GF-D8 (cell line): ENCODE data around the gene ACVR1B.

Experiments used
- DNase-seq: peaks from one replicate; lab custom pipeline; 2025; lab: John Stamatoyannopoulos, UW

ACVR1B gene

GRCh38 chr12:51917041-51917590, 34.4 kb upstream of the ACVR1B start:
- no peak for DNase-seq

- DNase-seq, result no peak
Observed at GRCh38 chr12:51917746-51918453, 33.6 kb upstream of the ACVR1B start.

GRCh38 chr12:51920046-51920445, 31.5 kb upstream of the ACVR1B start:
- no peak for DNase-seq

- DNase-seq, result no peak
Observed at GRCh38 chr12:51921017-51921725, 30.3 kb upstream of the ACVR1B start.

- DNase-seq, result no peak
Observed at GRCh38 chr12:51922146-51922545, 29.4 kb upstream of the ACVR1B start.

- no peak for DNase-seq
Observed at GRCh38 chr12:51922762-51923505, 28.6 kb upstream of the ACVR1B start.

- DNase-seq, result no peak
Observed at GRCh38 chr12:51923506-51924365, 27.8 kb upstream of the ACVR1B start.

GRCh38 chr12:51924551-51925319, 26.8 kb upstream of the ACVR1B start:
- DNase-seq, result no peak

GRCh38 chr12:51925346-51926063, 26.0 kb upstream of the ACVR1B start:
- DNase-seq, result peak; percentile 26

GRCh38 chr12:51926064-51926632, 25.4 kb upstream of the ACVR1B start:
- DNase-seq, result peak; percentile 27

- DNase-seq, result peak; percentile 45
Observed at GRCh38 chr12:51926718-51927117, 24.8 kb upstream of the ACVR1B start.

GRCh38 chr12:51932218-51933076, 19.1 kb upstream of the ACVR1B start:
- no peak for DNase-seq

- no peak for DNase-seq
Observed at GRCh38 chr12:51934080-51934479, 17.4 kb upstream of the ACVR1B start.

GRCh38 chr12:51937926-51938325, 13.6 kb upstream of the ACVR1B start:
- DNase-seq, result no peak

GRCh38 chr12:51938726-51939125, 12.8 kb upstream of the ACVR1B start:
- DNase-seq, result no peak

GRCh38 chr12:51941011-51941581, 10.4 kb upstream of the ACVR1B start:
- no peak for DNase-seq

GRCh38 chr12:51941604-51942003, 9.9 kb upstream of the ACVR1B start:
- DNase-seq, result no peak

- no peak for DNase-seq
Observed at GRCh38 chr12:51942056-51942455, 9.4 kb upstream of the ACVR1B start.
